DOHH2 (cell line): Measurements from ENCODE around the gene RBCK1.

Experiments
- H3F3A ChIP-seq: fragments of 200-600 bp; sonication (generic), shearing (Covaris generic); 2 replicates; pipeline ENCODE4 v1.6.0; 2016; ENCODE audit warnings: antibody characterized with exemption, mild to moderate bottlenecking; ENCODE audit not compliant: control insufficient read depth, insufficient read depth
- H3K27ac ChIP-seq: fragments of 200-600 bp; sonication (generic); 2 replicates; pipeline ENCODE4 v1.5.1; 2014; ENCODE audit warnings: low read depth, mild to moderate bottlenecking, low read length, moderate library complexity
- H3K27me3 ChIP-seq: fragments of 200-600 bp; sonication (generic); 2 replicates; pipeline ENCODE4 v1.6.1; 2014; ENCODE audit warnings: mild to moderate bottlenecking, low read length, mixed read lengths; ENCODE audit not compliant: control insufficient read depth
- H3K36me3 ChIP-seq: fragments of 200-600 bp; sonication (generic); 2 replicates; pipeline ENCODE4 v1.6.1; 2014; ENCODE audit warnings: mild to moderate bottlenecking, low read length, moderate library complexity, mixed read lengths; ENCODE audit not compliant: control insufficient read depth
- H3K4me1 ChIP-seq: fragments of 200-600 bp; sonication (generic); 2 replicates; pipeline ENCODE4 v1.6.1; 2014; ENCODE audit warnings: mild to moderate bottlenecking, low read length, mixed read lengths; ENCODE audit not compliant: control insufficient read depth
- H3K4me2 ChIP-seq: fragments of 200-600 bp; sonication (generic); 2 replicates; pipeline ENCODE4 v1.6.0; 2014; ENCODE audit warnings: mild to moderate bottlenecking, low read length, moderate library complexity
- H3K4me3 ChIP-seq: fragments of 200-600 bp; sonication (generic); 2 replicates; pipeline ENCODE4 v1.5.1; 2014; ENCODE audit warnings: mild to moderate bottlenecking, low read length, mixed read lengths
- H3K79me2 ChIP-seq: fragments of 200-600 bp; sonication (generic); 2 replicates; pipeline ENCODE4 v1.6.1; 2014; ENCODE audit warnings: mild to moderate bottlenecking, low read length, mixed read lengths; ENCODE audit not compliant: control insufficient read depth
- H3K9me2 ChIP-seq: fragments of 200-600 bp; sonication (generic); replicated peaks from 2 replicates; pipeline ENCODE4 v1.6.1; 2014; ENCODE audit warnings: mild to moderate bottlenecking, low read length, mixed read lengths; ENCODE audit not compliant: control insufficient read depth
- H3K9me3 ChIP-seq: fragments of 200-600 bp; sonication (generic); 2 replicates; pipeline ENCODE4 v1.6.1; 2014; ENCODE audit warnings: antibody characterized with exemption, low read length, mixed read lengths; ENCODE audit not compliant: control insufficient read depth, insufficient read depth
- H4K20me1 ChIP-seq: fragments of 200-600 bp; sonication (generic); 2 replicates; pipeline ENCODE4 v1.6.0; 2014; ENCODE audit warnings: low read depth, mild to moderate bottlenecking, antibody characterized with exemption, low read length, moderate library complexity; ENCODE audit not compliant: control insufficient read depth, insufficient read depth
- CTCF ChIP-seq: fragments of 200-600 bp; sonication (generic); IDR thresholded peaks from one replicate; pipeline ENCODE4 v1.5.1; 2014; ENCODE audit warnings: antibody characterized with exemption, mild to moderate bottlenecking, low read depth, low read length; ENCODE audit not compliant: poor library complexity, severe bottlenecking
- EZH2phosphoT487 ChIP-seq: fragments of 200-600 bp; sonication (generic); IDR thresholded peaks from 2 replicates; pipeline ENCODE4 v1.6.1; 2017; ENCODE audit warnings: borderline replicate concordance, mild to moderate bottlenecking, antibody characterized with exemption, low read length, moderate library complexity, mixed read lengths

RBCK1 gene

GRCh38 chr20:412081-412480 is 4.0 kb downstream of the RBCK1 start:
- peaks cover 18% of the 10 kb centered on the region for H3K36me3 ChIP-seq
- no peak overlapping the region for H3K27ac ChIP-seq
- no peaks in the 10 kb centered on the region for H3K27me3 ChIP-seq
- no peak overlapping the region for H3K4me2 ChIP-seq
- no peak overlapping the region for H3K4me3 ChIP-seq
- no peak for TF ChIP-seq CTCF
- H3K9me2 ChIP-seq = no peaks in the 10 kb centered on the region
- H3F3A ChIP-seq = no peaks in the 10 kb centered on the region
- peaks cover 21% of the 10 kb centered on the region for H3K4me1 ChIP-seq
- no peaks in the 10 kb centered on the region for H4K20me1 ChIP-seq
- H3K9me3 ChIP-seq = no peaks in the 10 kb centered on the region
- peaks cover 14% of the 10 kb centered on the region for H3K79me2 ChIP-seq

- Histone ChIP-seq H3K36me3 (peaks cover 18% of the 10 kb centered on the region), H3K9me3 (no peaks in the 10 kb centered on the region), H3K4me1 (peaks cover 11% of the 10 kb centered on the region), H3F3A (no peaks in the 10 kb centered on the region), H3K79me2 (peaks cover 4% of the 10 kb centered on the region), H4K20me1 (no peaks in the 10 kb centered on the region), H3K27ac (no peak overlapping the region), H3K4me2 (no peak overlapping the region), H3K4me3 (no peak overlapping the region), H3K27me3 (no peaks in the 10 kb centered on the region), H3K9me2 (no peaks in the 10 kb centered on the region)
- TF ChIP-seq EZH2phosphoT487 = no peak
Measured at GRCh38 chr20:414161-414560, 6.1 kb downstream of the RBCK1 start.

- Histone ChIP-seq H4K20me1 (no peaks in the 10 kb centered on the region), H3K9me2 (no peaks in the 10 kb centered on the region), H3K27me3 (no peaks in the 10 kb centered on the region), H3K4me3 (no peak overlapping the region), H3K4me1 (peaks cover 11% of the 10 kb centered on the region), H3K4me2 (no peak overlapping the region), H3K9me3 (no peaks in the 10 kb centered on the region), H3K36me3 (peaks cover 9% of the 10 kb centered on the region), H3K27ac (no peak overlapping the region), H3K79me2 (no peaks in the 10 kb centered on the region), H3F3A (no peaks in the 10 kb centered on the region)
- no peak for TF ChIP-seq CTCF
- TF ChIP-seq EZH2phosphoT487 = no peak
Measured at GRCh38 chr20:415820-416322, 7.8 kb downstream of the RBCK1 start.

GRCh38 chr20:416950-417800 is 9.1 kb downstream of the RBCK1 start:
- H3K4me2 ChIP-seq = no peak overlapping the region
- H3K27me3 ChIP-seq = no peaks in the 10 kb centered on the region
- no peaks in the 10 kb centered on the region for H3F3A ChIP-seq
- H3K9me3 ChIP-seq = no peaks in the 10 kb centered on the region
- H3K4me1 ChIP-seq = peaks cover 11% of the 10 kb centered on the region
- no peak overlapping the region for H3K4me3 ChIP-seq
- no peaks in the 10 kb centered on the region for H3K79me2 ChIP-seq
- H4K20me1 ChIP-seq = no peaks in the 10 kb centered on the region
- no peak overlapping the region for H3K27ac ChIP-seq
- TF ChIP-seq EZH2phosphoT487 (no peak), CTCF (no peak)
- H3K9me2 ChIP-seq = no peaks in the 10 kb centered on the region
- 0 out of 2 replicates have a peak, but pooled peaks cover 4% of the 10 kb centered on the region for H3K36me3 ChIP-seq
